ENCODE measurements around the gene TMOD2. TPM values are rescaled to one million over a fixed set of nuclear protein-coding genes. Genes with fewer than 3 reads are reported as not detected.

Gene TMOD2
- total RNA-seq, 1 experiment from 2014 or later, result 5.7 TPM

DNA sequence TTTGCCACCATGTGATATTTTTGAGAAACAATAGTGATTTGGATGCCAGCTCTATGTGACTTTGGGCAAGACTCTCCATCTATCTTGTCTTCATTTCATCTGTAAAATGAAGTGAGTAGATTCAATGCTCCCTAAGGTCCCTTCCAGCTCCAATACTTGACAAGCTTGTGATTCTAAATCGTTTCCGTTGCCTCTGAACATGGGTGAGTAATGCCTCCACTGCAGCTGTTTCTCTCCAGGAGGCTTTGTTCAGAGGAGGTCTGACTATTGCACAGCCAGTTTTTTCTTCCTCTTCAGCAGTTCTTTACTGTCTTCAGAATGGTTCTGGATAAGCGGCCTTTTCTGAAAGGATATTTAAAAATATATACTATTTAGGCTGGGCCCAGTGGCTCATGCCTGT is 63.2 kb downstream of the TMOD2 start:
- no TSS peak for BruUV-seq (replicated peaks)
- DNase-seq (ENCODE audit: low read depth, low spot score) (no peak), ATAC-seq (no peak)
- Histone ChIP-seq H3K27me3 (ENCODE audit: insufficient read depth, low read length) (no peaks in the 10 kb centered on the region), H3K9ac (ENCODE audit: low read length) (no peak overlapping the region), H2AFZ (ENCODE audit: low read depth, low read length, poor library complexity, severe bottlenecking) (no peak overlapping the region), H4K20me1 (ENCODE audit: insufficient read depth) (no peaks in the 10 kb centered on the region), H3K36me3 (ENCODE audit: control insufficient read depth in 1 of 2, insufficient read depth in 2 of 2, low read length in 2 of 2) (no peaks in the 10 kb centered on the region), H3K4me2 (ENCODE audit: low read length) (no peak overlapping the region), H3K9me3 (ENCODE audit: control insufficient read depth in 1 of 2, insufficient read depth in 1 of 2, low read depth in 1 of 2, low read length in 2 of 2) (no peaks in the 10 kb centered on the region), H3K9me2 (ENCODE audit: insufficient read depth) (no peaks in the 10 kb centered on the region), H3K4me1 (ENCODE audit: control insufficient read depth in 1 of 2, insufficient read depth in 2 of 2, low read length in 2 of 2) (no peaks in the 10 kb centered on the region), H3K27ac (ENCODE audit: low read depth, low read length) (no peak overlapping the region), H3K4me3 (replicated peaks in 1 of 2; ENCODE audit: low read depth in 1 of 2, low read length in 2 of 2) (no peak overlapping the region), H3K79me2 (ENCODE audit: insufficient read depth, low read length) (no peaks in the 10 kb centered on the region)
- CTCF ChIA-PET, result no interaction called here
- POLR2A ChIA-PET, result no interaction called here
- intact Hi-C loops (cut with micrococcal nuclease), result no loop called here
- RAD21 ChIA-PET (ENCODE audit: low non-redundant PET in 1 of 2, low total read pairs in 2 of 2, uncharacterized antibody in 2 of 2, unreplicated experiment in 2 of 2), result no interaction called here
- no peak for TF ChIP-seq SP1 (IDR thresholded peaks at IDR 0.05; ENCODE audit: low read depth)
- TF ChIP-seq POLR2A (IDR thresholded peaks at IDR 0.05; ENCODE audit: borderline replicate concordance, extremely low read depth, insufficient read depth, insufficient read length), result no peak
- no peak for TF ChIP-seq JUND (IDR thresholded peaks at IDR 0.05)
- TF ChIP-seq ZNF274 (IDR thresholded peaks at IDR 0.05; ENCODE audit: low read depth, low read length), result no peak
- TF ChIP-seq YY1 (IDR thresholded peaks at IDR 0.05; ENCODE audit: extremely low read depth, insufficient replicate concordance, low read depth, low read length), result no peak
- TF ChIP-seq MAX (IDR thresholded peaks at IDR 0.05), result no peak
- TF ChIP-seq ELF1 (IDR thresholded peaks at IDR 0.05; ENCODE audit: borderline replicate concordance, low read depth), result no peak
- TF ChIP-seq CBX3 (IDR thresholded peaks at IDR 0.05; ENCODE audit: low read depth), result no peak
- no peak for TF ChIP-seq CTCF (IDR thresholded peaks at IDR 0.05 in 2 of 3, conservative IDR thresholded peaks at IDR 0.05 in 1 of 3; ENCODE audit: borderline replicate concordance in 1 of 3, insufficient read depth in 1 of 3, low read depth in 2 of 3, low read length in 2 of 3)
- no peak for TF ChIP-seq FOSL1 (IDR thresholded peaks at IDR 0.05; ENCODE audit: low read depth)
- TF ChIP-seq, protein P1, sequence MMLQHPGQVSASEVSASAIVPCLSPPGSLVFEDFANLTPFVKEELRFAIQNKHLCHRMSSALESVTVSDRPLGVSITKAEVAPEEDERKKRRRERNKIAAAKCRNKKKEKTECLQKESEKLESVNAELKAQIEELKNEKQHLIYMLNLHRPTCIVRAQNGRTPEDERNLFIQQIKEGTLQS (IDR thresholded peaks at IDR 0.05), result no peak
- no peak for TF ChIP-seq RAD21 (IDR thresholded peaks at IDR 0.05; ENCODE audit: low read depth)
- no peak for TF ChIP-seq SRF (IDR thresholded peaks at IDR 0.05; ENCODE audit: low read depth)
- TF ChIP-seq EGR1 (IDR thresholded peaks at IDR 0.05; ENCODE audit: low read depth), result no peak
- no peak for TF ChIP-seq REST (IDR thresholded peaks at IDR 0.05; ENCODE audit: low read depth)
- no peak for TF ChIP-seq EZH2 (IDR thresholded peaks at IDR 0.05)
- TF ChIP-seq CEBPB (IDR thresholded peaks at IDR 0.05; ENCODE audit: low read depth), result no peak
